ENCODE results near the gene STAT4.

DNA sequence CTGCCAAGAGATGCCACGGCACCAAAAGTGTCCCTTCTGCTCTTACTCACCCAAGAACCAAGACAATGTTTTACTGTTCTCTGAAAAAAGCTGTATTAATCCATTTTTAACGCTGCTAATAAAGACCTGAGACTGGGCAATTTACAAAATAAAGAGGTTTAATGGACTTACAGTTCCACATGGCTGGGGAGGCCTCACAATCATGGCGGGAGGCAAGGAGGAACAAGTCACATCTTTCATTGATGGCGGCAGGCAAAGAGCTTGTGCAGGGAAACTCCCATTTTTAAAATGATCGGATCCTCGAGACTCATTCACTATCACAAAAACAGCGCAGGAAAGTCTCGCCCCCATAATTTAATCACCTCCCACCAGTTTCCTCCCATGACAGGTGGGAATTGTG, 135.0 kb downstream of the STAT4 start:
- no peak for TF ChIP-seq EZH2 (IDR thresholded peaks at IDR 0.05; ENCODE audit: borderline replicate concordance, low read length)
- TF ChIP-seq, protein P1, sequence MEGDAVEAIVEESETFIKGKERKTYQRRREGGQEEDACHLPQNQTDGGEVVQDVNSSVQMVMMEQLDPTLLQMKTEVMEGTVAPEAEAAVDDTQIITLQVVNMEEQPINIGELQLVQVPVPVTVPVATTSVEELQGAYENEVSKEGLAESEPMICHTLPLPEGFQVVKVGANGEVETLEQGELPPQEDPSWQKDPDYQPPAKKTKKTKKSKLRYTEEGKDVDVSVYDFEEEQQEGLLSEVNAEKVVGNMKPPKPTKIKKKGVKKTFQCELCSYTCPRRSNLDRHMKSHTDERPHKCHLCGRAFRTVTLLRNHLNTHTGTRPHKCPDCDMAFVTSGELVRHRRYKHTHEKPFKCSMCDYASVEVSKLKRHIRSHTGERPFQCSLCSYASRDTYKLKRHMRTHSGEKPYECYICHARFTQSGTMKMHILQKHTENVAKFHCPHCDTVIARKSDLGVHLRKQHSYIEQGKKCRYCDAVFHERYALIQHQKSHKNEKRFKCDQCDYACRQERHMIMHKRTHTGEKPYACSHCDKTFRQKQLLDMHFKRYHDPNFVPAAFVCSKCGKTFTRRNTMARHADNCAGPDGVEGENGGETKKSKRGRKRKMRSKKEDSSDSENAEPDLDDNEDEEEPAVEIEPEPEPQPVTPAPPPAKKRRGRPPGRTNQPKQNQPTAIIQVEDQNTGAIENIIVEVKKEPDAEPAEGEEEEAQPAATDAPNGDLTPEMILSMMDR (conservative IDR thresholded peaks at IDR 0.05 in 1 of 2, IDR thresholded peaks at IDR 0.05 in 1 of 2; ENCODE audit: extremely low read depth in 1 of 2, insufficient read depth in 1 of 2, low read depth in 1 of 2, low read length in 2 of 2) = no peak

Measured in mammary epithelial cell (primary cell).